Endometrium (tissue), 2 donors: Measurements from ENCODE around the gene ELMO1.
"Not testable (repeated sequence)": the region's sequence is repeated elsewhere in the genome, so short reads cannot be mapped to it uniquely, and the experiment has no call there.

Experiments used
- FAIRE-seq: peaks from 2 replicates; lab custom pipeline; 2012; peaks lifted over from hg19 to GRCh38; lab: Jason Lieb, UNC
- donor health status: control.
- donor health status: control.

Gene ELMO1

GRCh38 chr7:37009125-37009675 is 439.5 kb downstream of the ELMO1 start:
- no peak for FAIRE-seq

- no peak for FAIRE-seq
Measured at GRCh38 chr7:37007691-37008090, 441.0 kb downstream of the ELMO1 start.

GRCh38 chr7:37007268-37007667 is 441.4 kb downstream of the ELMO1 start:
- no peak for FAIRE-seq

GRCh38 chr7:37006764-37007163 is 441.9 kb downstream of the ELMO1 start:
- FAIRE-seq, result no peak

- FAIRE-seq, result no peak
Measured at GRCh38 chr7:37000511-37000910, 448.2 kb downstream of the ELMO1 start.

GRCh38 chr7:36999626-37000485 is 448.8 kb downstream of the ELMO1 start:
- FAIRE-seq, result no peak

- no peak for FAIRE-seq
Measured at GRCh38 chr7:36995776-36996175, 452.9 kb downstream of the ELMO1 start.

GRCh38 chr7:36994456-36995112 is 454.1 kb downstream of the ELMO1 start:
- no peak for FAIRE-seq

GRCh38 chr7:36986948-36987724 is 461.5 kb downstream of the ELMO1 start:
- no peak for FAIRE-seq

- FAIRE-seq, result no peak
Measured at GRCh38 chr7:36986511-36986933, 462.1 kb downstream of the ELMO1 start.

- no peak for FAIRE-seq
Measured at GRCh38 chr7:36985866-36986400, 462.7 kb downstream of the ELMO1 start.

GRCh38 chr7:36985316-36985715 is 463.3 kb downstream of the ELMO1 start:
- FAIRE-seq, result no peak

- FAIRE-seq, result no peak
Measured at GRCh38 chr7:36984710-36985312, 463.9 kb downstream of the ELMO1 start.

- FAIRE-seq, result no peak
Measured at GRCh38 chr7:36984041-36984521, 464.6 kb downstream of the ELMO1 start.

GRCh38 chr7:36982766-36983165 is 465.9 kb downstream of the ELMO1 start:
- no peak for FAIRE-seq

GRCh38 chr7:36979810-36980248 is 468.8 kb downstream of the ELMO1 start:
- no peak for FAIRE-seq

- no peak for FAIRE-seq
Measured at GRCh38 chr7:36978461-36978860, 470.2 kb downstream of the ELMO1 start.

GRCh38 chr7:36977878-36978277 is 470.8 kb downstream of the ELMO1 start:
- no peak for FAIRE-seq

GRCh38 chr7:36973534-36973933 is 475.1 kb downstream of the ELMO1 start:
- not testable (repeated sequence) for FAIRE-seq

- FAIRE-seq, result no peak
Measured at GRCh38 chr7:36972140-36972518, 476.5 kb downstream of the ELMO1 start.

- no peak for FAIRE-seq
Measured at GRCh38 chr7:36971515-36972139, 477.0 kb downstream of the ELMO1 start.
